ENCODE data around the gene USP19. TPM values are rescaled to one million over a fixed set of nuclear protein-coding genes. Genes with fewer than 3 reads are reported as not detected.

USP19 gene
- total and polyA plus RNA-seq, 2 donors (not counting 1 experiment from before 2014, with no cell fraction given) = 73.5 to 87.3 TPM

GRCh38 chr3:49151610-49152009, 31.0 kb upstream of the USP19 start:
- H3K4me3 ChIP-seq (ENCODE audit: control extremely low read depth in 1 of 5, extremely low read depth in 1 of 5, insufficient read depth in 1 of 5, low read depth in 2 of 5, low read length in 4 of 5) = no peak overlapping the region
- H3K4me1 ChIP-seq (ENCODE audit: control insufficient read depth in 2 of 2, insufficient read depth in 2 of 2, low read length in 2 of 2) = no peaks in the 10 kb centered on the region
- no peaks in the 10 kb centered on the region for H3K4me1 Mint-ChIP-seq
- H3K9me3 ChIP-seq (ENCODE audit: control extremely low read depth in 1 of 3, control insufficient read depth in 2 of 3, insufficient read depth in 1 of 3, low read length in 2 of 3) = no peaks in the 10 kb centered on the region
- POLR2A ChIA-PET = no interaction called here
- H3K27ac Mint-ChIP-seq = no peak overlapping the region
- no peak for TF ChIP-seq EZH2 (IDR thresholded peaks at IDR 0.05; ENCODE audit: borderline replicate concordance, insufficient read depth, low read depth, low read length, poor library complexity, severe bottlenecking)
- TF ChIP-seq CTCF (IDR thresholded peaks at IDR 0.05) = no peak
- CTCF ChIA-PET = no interaction called here
- intact Hi-C loops (cut with micrococcal nuclease) = no loop called here
- no peak overlapping the region for H3K27ac ChIP-seq (ENCODE audit: low read length in 2 of 2)
- no peak overlapping the region for H3K9ac ChIP-seq (ENCODE audit: low read length)
- no peak overlapping the region for H3K4me2 ChIP-seq (replicated peaks; ENCODE audit: low read depth, low read length, poor library complexity, severe bottlenecking)
- H3K27me3 ChIP-seq (replicated peaks in 1 of 4; ENCODE audit: control extremely low read depth in 1 of 4, control insufficient read depth in 3 of 4, insufficient read depth in 4 of 4, low read length in 3 of 4) = no peaks in the 10 kb centered on the region
- 97% methylated on average over 2 of the region's 2 CpGs for WGBS (ENCODE audit: insufficient coverage)
- no peaks in the 10 kb centered on the region for H3K27me3 Mint-ChIP-seq
- H3K79me2 ChIP-seq (ENCODE audit: control insufficient read depth, insufficient read depth, low read length) = no peaks in the 10 kb centered on the region
- H4K20me1 ChIP-seq (ENCODE audit: control insufficient read depth, insufficient read depth, low read length, poor library complexity, severe bottlenecking) = no peaks in the 10 kb centered on the region
- H3K9me3 Mint-ChIP-seq (ENCODE audit: insufficient read depth) = no peaks in the 10 kb centered on the region
- ATAC-seq (ENCODE audit: low read depth) = no peak
- no peak overlapping the region for H2AFZ ChIP-seq (ENCODE audit: insufficient read depth, low read depth, low read length, poor library complexity, severe bottlenecking)
- no peaks in the 10 kb centered on the region for H3K36me3 ChIP-seq (replicated peaks in 1 of 2; ENCODE audit: control extremely low read depth in 1 of 2, control insufficient read depth in 1 of 2, extremely low read depth in 1 of 2, insufficient read depth in 2 of 2, low read length in 1 of 2)
- no peak overlapping the region for H3K4me3 Mint-ChIP-seq
- no peak for DNase-seq

DNA sequence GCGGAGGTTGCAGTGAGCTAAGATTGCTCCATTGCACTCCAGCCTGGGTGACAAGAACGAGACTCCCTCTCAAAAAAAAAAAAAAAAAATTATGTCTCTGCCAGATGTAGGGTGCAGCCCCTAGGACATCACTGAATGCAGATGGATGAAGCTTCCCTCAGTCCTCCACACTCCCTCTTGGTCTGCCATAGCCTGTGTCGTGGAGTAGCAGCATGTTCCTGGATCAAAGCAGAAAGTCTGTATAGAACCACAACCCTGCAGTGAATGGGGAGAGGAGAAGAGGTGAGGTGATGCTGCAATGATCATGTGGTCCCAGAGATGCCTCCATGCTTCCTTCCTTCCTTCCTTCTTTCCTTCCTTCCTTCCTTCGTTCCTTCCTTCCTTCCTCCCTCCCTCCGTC, 27.5 kb upstream of the USP19 start:
- H3K9me3 Mint-ChIP-seq (ENCODE audit: insufficient read depth) = no peaks in the 10 kb centered on the region
- intact Hi-C loops (cut with micrococcal nuclease) = no loop called here
- no peak overlapping the region for H3K4me3 Mint-ChIP-seq
- DNase-seq (no peak), ATAC-seq (ENCODE audit: low read depth) (no peak)
- H3K27ac Mint-ChIP-seq = no peak overlapping the region
- Histone ChIP-seq H3K4me3 (ENCODE audit: control extremely low read depth in 1 of 5, extremely low read depth in 1 of 5, insufficient read depth in 1 of 5, low read depth in 2 of 5, low read length in 4 of 5) (no peak overlapping the region), H3K9me3 (ENCODE audit: control extremely low read depth in 1 of 3, control insufficient read depth in 2 of 3, insufficient read depth in 1 of 3, low read length in 2 of 3) (peaks cover 0 to 3% (median 0%) of the 10 kb centered on the region in 3 donors), H3K79me2 (ENCODE audit: control insufficient read depth, insufficient read depth, low read length) (no peaks in the 10 kb centered on the region), H2AFZ (ENCODE audit: insufficient read depth, low read depth, low read length, poor library complexity, severe bottlenecking) (no peak overlapping the region), H4K20me1 (ENCODE audit: control insufficient read depth, insufficient read depth, low read length, poor library complexity, severe bottlenecking) (no peaks in the 10 kb centered on the region), H3K27me3 (replicated peaks in 1 of 4; ENCODE audit: control extremely low read depth in 1 of 4, control insufficient read depth in 3 of 4, insufficient read depth in 4 of 4, low read length in 3 of 4) (no peaks in the 10 kb centered on the region), H3K27ac (ENCODE audit: low read length in 2 of 2) (no peak overlapping the region), H3K4me2 (replicated peaks; ENCODE audit: low read depth, low read length, poor library complexity, severe bottlenecking) (no peak overlapping the region), H3K36me3 (replicated peaks in 1 of 2; ENCODE audit: control extremely low read depth in 1 of 2, control insufficient read depth in 1 of 2, extremely low read depth in 1 of 2, insufficient read depth in 2 of 2, low read length in 1 of 2) (no peaks in the 10 kb centered on the region), H3K9ac (ENCODE audit: low read length) (no peak overlapping the region), H3K4me1 (ENCODE audit: control insufficient read depth in 2 of 2, insufficient read depth in 2 of 2, low read length in 2 of 2) (no peaks in the 10 kb centered on the region)
- no peaks in the 10 kb centered on the region for H3K4me1 Mint-ChIP-seq
- ChIA-PET POLR2A (no interaction called here), CTCF (no interaction called here)
- H3K27me3 Mint-ChIP-seq = no peaks in the 10 kb centered on the region
- TF ChIP-seq CTCF (IDR thresholded peaks at IDR 0.05) (no peak), EZH2 (IDR thresholded peaks at IDR 0.05; ENCODE audit: borderline replicate concordance, insufficient read depth, low read depth, low read length, poor library complexity, severe bottlenecking) (no peak)
- 100% methylated on average over 1 of the region's 5 CpGs for WGBS (ENCODE audit: insufficient coverage)
